Mesenchymal stem cell (in vitro differentiated cells and primary cell): Measurements from ENCODE around the gene CBR3.

Source experiments
- DNase-seq: peaks from one replicate; pipeline ENCODE4 v3.0.0-alpha.2; 2013
- H2AFZ ChIP-seq: one replicate; pipeline ENCODE4 v1.6.1; 2013; ENCODE audit warnings: low read depth, mild to moderate bottlenecking, control low read depth, inconsistent platforms, low read length, moderate library complexity
- H2AK5ac ChIP-seq: 2 replicates; pipeline ENCODE4 v1.6.1; 2013; ENCODE audit warnings: low read length, moderate library complexity, mild to moderate bottlenecking, inconsistent platforms; ENCODE audit not compliant: severe bottlenecking
- H2BK120ac ChIP-seq: one replicate; pipeline ENCODE4 v1.6.1; 2013; ENCODE audit warnings: low read depth, mild to moderate bottlenecking, inconsistent platforms, low read length, moderate library complexity
- H2BK12ac ChIP-seq, 2 experiments: one replicate each; pipeline ENCODE4 v1.6.1; 2013; ENCODE audit warnings: inconsistent platforms in 2 of 2, low read length in 2 of 2, mild to moderate bottlenecking in 2 of 2, moderate library complexity in 2 of 2, control low read depth in 1 of 2
- H2BK15ac ChIP-seq: one replicate; pipeline ENCODE4 v1.6.1; 2013; ENCODE audit warnings: mild to moderate bottlenecking, low read depth, inconsistent platforms; ENCODE audit not compliant: poor library complexity, severe bottlenecking
- H2BK5ac ChIP-seq: 2 replicates; pipeline ENCODE4 v1.6.1; 2013; ENCODE audit warnings: low read depth, mild to moderate bottlenecking, low read length, control low read depth, inconsistent platforms; ENCODE audit not compliant: poor library complexity, severe bottlenecking
- H3K14ac ChIP-seq, 2 experiments: one replicate each; pipeline ENCODE4 v1.6.1; 2013; ENCODE audit warnings: inconsistent platforms in 2 of 2, low read length in 2 of 2, control low read depth in 1 of 2, mild to moderate bottlenecking in 1 of 2, moderate library complexity in 1 of 2
- H3K18ac ChIP-seq, 2 experiments: one replicate each; pipeline ENCODE4 v1.6.1; 2013; ENCODE audit warnings: inconsistent platforms in 2 of 2, low read length in 2 of 2, control low read depth in 1 of 2, low read depth in 1 of 2, mild to moderate bottlenecking in 1 of 2
- H3K23ac ChIP-seq, 2 experiments: one replicate each; pipeline ENCODE4 v1.6.1; 2013; ENCODE audit warnings: inconsistent platforms in 2 of 2, low read length in 2 of 2, mild to moderate bottlenecking in 2 of 2, moderate library complexity in 2 of 2, control low read depth in 1 of 2
- H3K27ac ChIP-seq: 2 replicates; pipeline ENCODE4 v1.5.1; 2013; ENCODE audit warnings: mild to moderate bottlenecking, moderate library complexity, low read length, control low read depth, inconsistent platforms; ENCODE audit not compliant: poor library complexity, severe bottlenecking
- H3K27me3 ChIP-seq, 2 experiments: 2 replicates each; pipeline versions ENCODE4 v1.6.1 to v1.7.0; 2013; ENCODE audit warnings: low read length in 2 of 2, mild to moderate bottlenecking in 2 of 2, moderate library complexity in 2 of 2, control low read depth in 1 of 2, inconsistent platforms in 1 of 2; ENCODE audit not compliant: control insufficient read depth in 1 of 2, insufficient read depth in 1 of 2
- H3K36me3 ChIP-seq, 2 experiments: 2 replicates each; pipeline versions ENCODE4 v1.6.1 to v1.7.0; 2013; ENCODE audit warnings: low read length in 2 of 2, control low read depth in 1 of 2, inconsistent platforms in 1 of 2, low read depth in 1 of 2, mild to moderate bottlenecking in 1 of 2; ENCODE audit not compliant: insufficient read depth in 2 of 2, control insufficient read depth in 1 of 2
- H3K4ac ChIP-seq, 2 experiments: one replicate each; pipeline ENCODE4 v1.6.1; 2013; ENCODE audit warnings: inconsistent platforms in 2 of 2, low read length in 2 of 2, mild to moderate bottlenecking in 2 of 2, moderate library complexity in 2 of 2, control low read depth in 1 of 2, low read depth in 1 of 2
- H3K4me1 ChIP-seq: 2 replicates; pipeline ENCODE4 v1.6.1; 2013; ENCODE audit warnings: low read depth, low read length, control low read depth; ENCODE audit not compliant: control insufficient read depth, insufficient read depth
- H3K4me2 ChIP-seq: 2 replicates; pipeline ENCODE4 v1.6.1; 2013; ENCODE audit warnings: low read length, mild to moderate bottlenecking, inconsistent platforms; ENCODE audit not compliant: poor library complexity, severe bottlenecking
- H3K4me3 ChIP-seq, 2 experiments: 2 replicates each; pipeline versions ENCODE4 v1.5.1 to v1.7.0; 2013; ENCODE audit warnings: low read length in 2 of 2, mild to moderate bottlenecking in 2 of 2, control low read depth in 1 of 2, low read depth in 1 of 2; ENCODE audit not compliant: insufficient read depth in 1 of 2
- H3K79me1 ChIP-seq: replicated peaks from 2 replicates; pipeline ENCODE4 v1.6.1; 2013; ENCODE audit warnings: mild to moderate bottlenecking, control low read depth, low read length, inconsistent platforms; ENCODE audit not compliant: poor library complexity, severe bottlenecking
- H3K9ac ChIP-seq: 2 replicates; pipeline ENCODE4 v1.7.0; 2013; ENCODE audit warnings: mild to moderate bottlenecking, low read length, moderate library complexity
- H3K9me3 ChIP-seq: 2 replicates; pipeline ENCODE4 v1.7.0; 2013; ENCODE audit warnings: mild to moderate bottlenecking, low read length; ENCODE audit not compliant: control insufficient read depth
- H4K8ac ChIP-seq: one replicate; pipeline ENCODE4 v1.6.1; 2013; ENCODE audit warnings: inconsistent platforms, mild to moderate bottlenecking, low read length, moderate library complexity
- H4K91ac ChIP-seq: one replicate; pipeline ENCODE4 v1.6.1; 2013; ENCODE audit warnings: mild to moderate bottlenecking, low read length, inconsistent platforms
- WGBS: methylation state at CpG from one replicate; pipeline ENCODE4 v1.1.7; 2013; ENCODE audit warnings: mixed read lengths; 5-methylcytosine and 5-hydroxymethylcytosine counted together

Gene CBR3

DNA sequence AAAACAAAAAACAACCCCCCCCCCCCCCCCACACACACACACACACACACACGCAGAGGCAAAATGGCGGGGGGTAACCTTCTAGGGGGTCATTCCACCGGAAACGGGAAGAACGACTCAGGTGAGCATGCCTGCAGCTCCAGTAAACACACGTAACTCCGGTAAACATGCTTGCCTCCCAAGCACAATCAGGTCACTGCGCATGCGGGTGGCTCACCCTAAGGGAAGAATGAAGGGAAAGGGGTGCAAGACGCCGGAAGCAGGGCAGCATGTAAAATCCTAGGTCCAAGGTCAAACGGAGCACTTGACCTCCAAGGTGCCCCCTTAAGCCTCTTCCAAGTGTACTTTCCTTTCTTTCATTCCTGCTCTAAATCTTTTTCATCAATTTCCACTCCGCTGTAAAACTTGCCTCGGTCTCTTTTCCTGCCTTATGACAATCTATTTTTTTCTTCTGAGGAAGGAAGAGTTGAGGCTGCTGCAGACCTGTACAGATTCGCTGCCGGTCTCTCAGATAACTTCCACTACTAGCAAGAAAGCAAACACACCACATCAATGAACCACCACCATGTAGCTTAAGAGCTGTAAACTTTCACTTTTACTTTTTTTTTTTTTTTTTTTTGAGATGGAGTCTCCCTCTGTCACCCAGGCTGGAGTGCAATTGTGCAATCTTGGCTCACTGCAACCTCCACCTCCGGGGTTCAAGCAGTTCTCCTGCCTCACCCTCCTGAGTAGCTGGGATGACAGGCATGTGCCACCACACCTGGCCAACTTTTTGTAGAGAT lies 21.0 kb upstream of the CBR3 start:
- Histone ChIP-seq H3K9me3 (no peaks in the 10 kb centered on the region), H4K91ac (no peak overlapping the region), H2AFZ (no peak overlapping the region), H3K36me3 (no peaks in the 10 kb centered on the region), H2AK5ac (no peak overlapping the region), H3K4ac (no peak overlapping the region), H3K14ac (no peak overlapping the region), H3K27me3 (no peaks in the 10 kb centered on the region), H2BK5ac (no peak overlapping the region), H3K23ac (no peak overlapping the region), H2BK120ac (no peak overlapping the region), H4K8ac (no peak overlapping the region), H3K4me1 (peaks cover 3% of the 10 kb centered on the region), H3K79me1 (no peaks in the 10 kb centered on the region), H2BK12ac (no peak overlapping the region), H3K9ac (no peak overlapping the region), H3K27ac (no peak overlapping the region), H2BK15ac (no peak overlapping the region), H3K4me3 (peak overlapping the region in 1 of 2 experiments; percentile 10), H3K4me2 (no peak overlapping the region), H3K18ac (no peak overlapping the region)
- WGBS = 87% methylated on average over 16 of the region's 17 CpGs
- DNase-seq = no peak

GRCh38 chr21:36115138-36115730 lies 19.6 kb upstream of the CBR3 start:
- H3K9ac ChIP-seq = no peak overlapping the region
- no peak overlapping the region for H3K4me2 ChIP-seq
- no peak overlapping the region for H3K4me3 ChIP-seq
- no peak overlapping the region for H2AK5ac ChIP-seq
- H3K36me3 ChIP-seq = no peaks in the 10 kb centered on the region
- no peak overlapping the region for H2BK15ac ChIP-seq
- H3K4ac ChIP-seq = no peak overlapping the region
- 60% methylated on average over 1 of the region's 6 CpGs for WGBS
- H4K8ac ChIP-seq = no peak overlapping the region
- H3K9me3 ChIP-seq = no peaks in the 10 kb centered on the region
- H3K4me1 ChIP-seq = peaks cover 3% of the 10 kb centered on the region
- H2BK12ac ChIP-seq = no peak overlapping the region
- H2BK120ac ChIP-seq = no peak overlapping the region
- no peak overlapping the region for H2BK5ac ChIP-seq
- H3K79me1 ChIP-seq = no peaks in the 10 kb centered on the region
- H3K27ac ChIP-seq = no peak overlapping the region
- H3K27me3 ChIP-seq = no peaks in the 10 kb centered on the region
- no peak overlapping the region for H2AFZ ChIP-seq
- H3K14ac ChIP-seq = no peak overlapping the region
- no peak for DNase-seq
- H4K91ac ChIP-seq = no peak overlapping the region
- no peak overlapping the region for H3K23ac ChIP-seq
- no peak overlapping the region for H3K18ac ChIP-seq

DNA sequence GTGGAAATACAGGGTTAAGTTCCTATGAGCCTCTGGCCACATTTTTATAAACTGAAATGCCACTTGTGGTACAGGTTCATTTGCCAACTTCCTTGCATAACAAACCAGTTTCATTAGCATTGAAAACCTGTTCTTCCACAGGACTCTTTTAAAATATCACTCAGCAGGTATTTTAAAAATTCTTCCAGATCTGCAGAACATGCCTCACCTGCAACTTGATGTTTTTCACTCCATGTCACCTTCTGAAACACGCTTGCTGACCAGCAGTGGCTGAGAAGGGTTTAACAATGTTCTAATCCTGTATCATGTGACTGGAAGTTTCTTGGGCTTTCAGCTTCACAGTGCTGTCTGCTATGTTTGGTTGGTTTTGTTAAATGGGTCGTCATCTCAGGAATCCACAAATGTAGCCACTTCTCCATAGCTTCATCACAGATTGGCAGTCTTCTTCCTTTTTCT lies 17.6 kb upstream of the CBR3 start:
- DNase-seq = no peak
- no peak overlapping the region for H2AFZ ChIP-seq
- no peak overlapping the region for H3K14ac ChIP-seq
- no peaks in the 10 kb centered on the region for H3K36me3 ChIP-seq
- no peak overlapping the region for H3K23ac ChIP-seq
- H2BK5ac ChIP-seq = no peak overlapping the region
- no peaks in the 10 kb centered on the region for H3K79me1 ChIP-seq
- H3K18ac ChIP-seq = no peak overlapping the region
- 94% methylated on average over 2 of the region's 2 CpGs for WGBS
- no peaks in the 10 kb centered on the region for H3K9me3 ChIP-seq
- no peak overlapping the region for H3K4me2 ChIP-seq
- H2BK15ac ChIP-seq = no peak overlapping the region
- H2BK120ac ChIP-seq = no peak overlapping the region
- no peak overlapping the region for H3K4ac ChIP-seq
- H3K4me3 ChIP-seq = no peak overlapping the region
- H2AK5ac ChIP-seq = no peak overlapping the region
- no peak overlapping the region for H2BK12ac ChIP-seq
- peaks cover 4% of the 10 kb centered on the region for H3K4me1 ChIP-seq
- no peaks in the 10 kb centered on the region for H3K27me3 ChIP-seq
- no peak overlapping the region for H3K27ac ChIP-seq
- no peak overlapping the region for H4K91ac ChIP-seq
- H4K8ac ChIP-seq = no peak overlapping the region
- H3K9ac ChIP-seq = no peak overlapping the region

DNA sequence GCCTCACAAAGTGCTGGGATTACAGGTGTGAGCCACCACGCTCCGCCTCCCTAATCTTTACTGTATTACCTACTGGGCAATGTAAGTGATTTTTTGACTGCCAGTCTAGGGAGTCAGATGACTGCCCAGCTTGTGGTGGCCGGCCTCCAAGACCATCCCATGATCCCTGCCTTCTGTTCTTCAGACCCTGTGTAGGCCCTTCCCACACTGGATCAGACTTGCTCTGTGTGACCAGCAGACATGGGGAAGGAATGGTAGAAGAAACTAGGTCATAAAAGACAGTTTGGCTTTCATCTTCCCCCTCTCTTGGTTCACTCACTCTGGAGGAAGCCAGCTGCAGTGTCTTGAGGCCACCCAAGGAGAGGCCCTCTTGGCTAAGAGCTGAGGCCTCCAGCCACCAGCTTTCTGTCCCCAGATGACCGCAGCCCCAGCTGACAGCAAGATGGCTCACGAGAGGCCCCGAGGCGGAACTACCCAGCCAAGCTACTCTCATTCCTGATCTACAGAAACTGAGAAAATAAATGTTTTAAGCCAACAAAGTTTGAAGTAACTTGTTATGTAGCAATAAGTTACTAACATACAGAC lies 14.5 kb upstream of the CBR3 start:
- Histone ChIP-seq H4K8ac (no peak overlapping the region), H2AK5ac (no peak overlapping the region), H3K27me3 (no peaks in the 10 kb centered on the region), H3K18ac (no peak overlapping the region), H3K23ac (no peak overlapping the region), H4K91ac (no peak overlapping the region), H3K4me1 (peaks cover 3% of the 10 kb centered on the region), H3K27ac (no peak overlapping the region), H3K14ac (no peak overlapping the region), H2BK5ac (no peak overlapping the region), H3K4me3 (no peak overlapping the region), H3K9me3 (no peaks in the 10 kb centered on the region), H2BK120ac (no peak overlapping the region), H3K79me1 (no peaks in the 10 kb centered on the region), H2AFZ (no peak overlapping the region), H3K9ac (no peak overlapping the region), H3K4me2 (no peak overlapping the region), H2BK15ac (no peak overlapping the region), H3K36me3 (no peaks in the 10 kb centered on the region), H3K4ac (no peak overlapping the region), H2BK12ac (no peak overlapping the region)
- 90% methylated on average over 1 of the region's 7 CpGs for WGBS
- peak; percentile 52 for DNase-seq
